Vagina (tissue), 2 donors: Measurements from ENCODE around the gene MYH9. TPM values are rescaled to one million over a fixed set of nuclear protein-coding genes. Genes with fewer than 3 reads are reported as not detected.

Source experiments
- DNase-seq, 2 donors: peaks; one replicate each; pipeline ENCODE4 v3.0.0-alpha.2; 2017; ENCODE audit errors: extremely low spot score in 2 of 2
- H3K27ac ChIP-seq: fragments of 200-600 bp; sonication (generic); one replicate; pipeline ENCODE4 v1.5.1; 2019
- H3K27me3 ChIP-seq: fragments of 200-600 bp; sonication (generic); one replicate; pipeline ENCODE4 v1.5.1; 2019
- H3K36me3 ChIP-seq, 2 donors: fragments of 200-600 bp; sonication (generic); one replicate each; pipeline ENCODE4 v1.5.1; 2017 to 2019
- H3K4me1 ChIP-seq: fragments of 200-600 bp; sonication (generic); one replicate; pipeline ENCODE4 v1.5.1; 2019
- H3K4me3 ChIP-seq, 2 donors: fragments of 200-600 bp; sonication (generic); 1 replicate in 1 of 2; 2 replicates in 1 of 2; pipeline ENCODE4 v1.5.1; 2016 to 2019
- H3K9me3 ChIP-seq: fragments of 200-600 bp; sonication (generic); one replicate; pipeline ENCODE4 v1.5.1; 2019
- CTCF ChIP-seq, 3 experiments: fragments of 450-650 bp in 2 of 3; fragments of 200-600 bp in 1 of 3; sonication (generic) in 1 of 3; IDR thresholded peaks; one replicate each; pipeline ENCODE4 v1.5.1; 2017 to 2019; ENCODE audit warnings: antibody characterized with exemption in 3 of 3, mild to moderate bottlenecking in 2 of 3, moderate library complexity in 2 of 3
- POLR2A ChIP-seq, 2 donors: fragments of 450-650 bp; IDR thresholded peaks; one replicate each; pipeline ENCODE4 v1.6.1; 2017; ENCODE audit warnings: antibody characterized with exemption in 2 of 2, mild to moderate bottlenecking in 2 of 2, moderate library complexity in 2 of 2
- POLR2AphosphoS5 ChIP-seq, 2 donors: sonication (generic); formaldehyde crosslinking; IDR thresholded peaks; one replicate each; pipeline ENCODE4 v1.9.0; 2017; ENCODE audit warnings: antibody characterized with exemption in 2 of 2, mild to moderate bottlenecking in 2 of 2, low read depth in 1 of 2; ENCODE audit not compliant: insufficient read depth in 1 of 2
- intact Hi-C: fragments of 100-400 bp; cut with DNase I; formaldehyde crosslinking; loops from one replicate; pipeline ENCODE4 v1.15.1; 2023
- total RNA-seq: library from RNA; depleted of rRNA; stranded (reverse); fragments of >200 nt; gene quantifications from one replicate; pipeline ENCODE4 v1.2.3, GENCODE V29; 2016

MYH9 gene
- total RNA-seq, 1 donor from 2014 or later, result 333 TPM

- no peak for DNase-seq
- Histone ChIP-seq H3K27me3 (no peaks in the 10 kb centered on the region), H3K4me1 (peaks cover 11% of the 10 kb centered on the region), H3K27ac (no peak overlapping the region), H3K9me3 (no peaks in the 10 kb centered on the region), H3K4me3 (no peak overlapping the region), H3K36me3 (no peaks in the 10 kb centered on the region)
- TF ChIP-seq POLR2A (IDR thresholded peaks at IDR 0.05) (no peak), CTCF (IDR thresholded peaks at IDR 0.05) (no peak), POLR2AphosphoS5 (IDR thresholded peaks at IDR 0.05; ENCODE audit: insufficient read depth in 1 of 2, low read depth in 1 of 2) (no peak)
- intact Hi-C loops, result no loop called here
Measured at GRCh38 chr22:36405221-36405661, 17.5 kb upstream of the MYH9 start.

DNA sequence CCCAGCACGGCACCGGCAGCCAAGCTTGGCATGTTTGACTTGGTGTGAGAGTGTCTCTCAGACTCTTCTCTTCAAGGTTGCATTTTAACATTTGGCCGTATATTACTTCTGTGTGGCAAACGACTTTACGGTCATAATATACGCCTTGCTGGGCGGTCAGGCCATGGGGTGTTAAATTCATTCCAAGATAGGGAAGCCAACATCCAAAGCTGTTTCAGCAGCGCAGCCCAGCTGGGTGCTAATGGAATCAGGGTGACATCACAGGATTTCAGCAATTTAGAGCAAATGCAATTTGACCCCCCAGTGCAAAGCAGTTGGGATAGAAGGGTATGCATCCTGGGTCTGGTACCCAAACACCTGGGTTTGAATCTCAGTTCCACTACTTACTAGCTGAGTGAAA, 16.7 kb upstream of the MYH9 start:
- Histone ChIP-seq H3K4me3 (no peak overlapping the region), H3K9me3 (no peaks in the 10 kb centered on the region), H3K27ac (no peak overlapping the region), H3K27me3 (no peaks in the 10 kb centered on the region), H3K4me1 (peaks cover 3% of the 10 kb centered on the region), H3K36me3 (no peaks in the 10 kb centered on the region)
- intact Hi-C loops, result no loop called here
- no peak for TF ChIP-seq POLR2A (IDR thresholded peaks at IDR 0.05)
- no peak for TF ChIP-seq POLR2AphosphoS5 (IDR thresholded peaks at IDR 0.05; ENCODE audit: insufficient read depth in 1 of 2, low read depth in 1 of 2)
- TF ChIP-seq CTCF (IDR thresholded peaks at IDR 0.05), result no peak
- DNase-seq, result no peak

GRCh38 chr22:36399472-36399778, 11.7 kb upstream of the MYH9 start:
- no peak overlapping the region for H3K27ac ChIP-seq
- TF ChIP-seq CTCF (IDR thresholded peaks at IDR 0.05), result no peak
- no peak for TF ChIP-seq POLR2AphosphoS5 (IDR thresholded peaks at IDR 0.05; ENCODE audit: insufficient read depth in 1 of 2, low read depth in 1 of 2)
- TF ChIP-seq POLR2A (IDR thresholded peaks at IDR 0.05), result no peak
- H3K4me1 ChIP-seq, result no peaks in the 10 kb centered on the region
- intact Hi-C loops, result no loop called here
- no peaks in the 10 kb centered on the region for H3K9me3 ChIP-seq
- no peak for DNase-seq
- no peaks in the 10 kb centered on the region for H3K36me3 ChIP-seq
- no peak overlapping the region for H3K4me3 ChIP-seq
- no peaks in the 10 kb centered on the region for H3K27me3 ChIP-seq

GRCh38 chr22:36398601-36399471, 11.1 kb upstream of the MYH9 start:
- no peak overlapping the region for H3K4me3 ChIP-seq
- no peak for DNase-seq
- no peak for TF ChIP-seq CTCF (IDR thresholded peaks at IDR 0.05)
- no peaks in the 10 kb centered on the region for H3K36me3 ChIP-seq
- H3K27me3 ChIP-seq, result no peaks in the 10 kb centered on the region
- intact Hi-C loops, result no loop called here
- no peaks in the 10 kb centered on the region for H3K4me1 ChIP-seq
- no peak overlapping the region for H3K27ac ChIP-seq
- no peaks in the 10 kb centered on the region for H3K9me3 ChIP-seq
